HEK293T (cell line): ENCODE data around the gene MYO16.

Experiments used
- CTCF ChIA-PET: fragments of 350-600 bp; formaldehyde crosslinking; extraction: SDS; loops from one replicate; lab custom pipeline; 2021; ENCODE audit warnings: antibody characterized with exemption, inconsistent platforms; lab: Yijun Ruan, JAX
- POLR2A ChIA-PET: fragments of 350-600 bp; formaldehyde crosslinking; extraction: SDS; loops from one replicate; lab custom pipeline; 2020; ENCODE audit warnings: antibody characterized with exemption, inconsistent platforms; lab: Yijun Ruan, JAX
- DNase-seq: peaks from one replicate; pipeline ENCODE4 v3.0.0; 2012; ENCODE audit warnings: mixed read lengths; ENCODE audit errors: extremely low spot score
- ARNT ChIP-seq: fragments of 450-650 bp; IDR thresholded peaks from 2 replicates; pipeline ENCODE4 v1.6.1; 2017; ENCODE audit warnings: mild to moderate bottlenecking
- BHLHE40 ChIP-seq: fragments of 450-650 bp; IDR thresholded peaks from 2 replicates; pipeline ENCODE4 v1.6.1; 2016; ENCODE audit warnings: mild to moderate bottlenecking, moderate library complexity, borderline replicate concordance
- CTBP1 ChIP-seq: fragments of 450-650 bp; IDR thresholded peaks from 2 replicates; pipeline ENCODE4 v1.6.1; 2016; ENCODE audit warnings: borderline replicate concordance
- ELF4 ChIP-seq: fragments of 450-650 bp; IDR thresholded peaks from 2 replicates; pipeline ENCODE4 v1.6.1; 2017; ENCODE audit warnings: antibody characterized with exemption
- FOXA1 ChIP-seq: fragments of 450-650 bp; IDR thresholded peaks from 2 replicates; pipeline ENCODE4 v1.6.1; 2016; ENCODE audit warnings: mild to moderate bottlenecking
- FOXK2 ChIP-seq: fragments of 450-650 bp; IDR thresholded peaks from 2 replicates; pipeline ENCODE4 v1.6.1; 2016; ENCODE audit warnings: mild to moderate bottlenecking
- FOXM1 ChIP-seq: fragments of 450-650 bp; IDR thresholded peaks from 2 replicates; pipeline ENCODE4 v1.6.1; 2017; ENCODE audit warnings: mild to moderate bottlenecking, borderline replicate concordance
- HDGF ChIP-seq: fragments of 450-650 bp; IDR thresholded peaks from 2 replicates; pipeline ENCODE4 v1.6.1; 2017; ENCODE audit warnings: antibody characterized with exemption, borderline replicate concordance
- L3MBTL2 ChIP-seq: fragments of 450-650 bp; conservative IDR thresholded peaks from 2 replicates; pipeline ENCODE4 v1.6.1; 2016; ENCODE audit warnings: mild to moderate bottlenecking
- LEF1 ChIP-seq: fragments of 450-650 bp; IDR thresholded peaks from 2 replicates; pipeline ENCODE4 v1.6.1; 2017; ENCODE audit warnings: mild to moderate bottlenecking, borderline replicate concordance
- NFRKB ChIP-seq: fragments of 450-650 bp; IDR thresholded peaks from 2 replicates; pipeline ENCODE4 v1.6.1; 2016; ENCODE audit warnings: mild to moderate bottlenecking, moderate library complexity
- PKNOX1 ChIP-seq: fragments of 450-650 bp; IDR thresholded peaks from 2 replicates; pipeline ENCODE4 v1.6.1; 2016
- SP1 ChIP-seq: fragments of 450-650 bp; IDR thresholded peaks from 2 replicates; pipeline ENCODE4 v1.6.1; 2017
- SUZ12 ChIP-seq: fragments of 450-650 bp; IDR thresholded peaks from 2 replicates; pipeline ENCODE4 v1.6.1; 2016; ENCODE audit warnings: mild to moderate bottlenecking
- TARDBP ChIP-seq: fragments of 450-650 bp; IDR thresholded peaks from 2 replicates; pipeline ENCODE4 v1.6.1; 2016
- ZNF384 ChIP-seq: fragments of 450-650 bp; IDR thresholded peaks from 2 replicates; pipeline ENCODE4 v1.6.1; 2016

MYO16 gene

GRCh38 chr13:109093998-109094397 lies 464.6 kb downstream of the MYO16 start:
- ChIA-PET POLR2A (no interaction called here), CTCF (no interaction called here)
- TF ChIP-seq BHLHE40: no peak
- no peak for TF ChIP-seq SP1
- TF ChIP-seq SUZ12: no peak
- TF ChIP-seq L3MBTL2: no peak
- TF ChIP-seq ZNF384: no peak
- TF ChIP-seq FOXM1: no peak
- TF ChIP-seq HDGF: no peak
- TF ChIP-seq CTBP1: no peak
- no peak for TF ChIP-seq NFRKB
- no peak for TF ChIP-seq TARDBP
- no peak for DNase-seq

DNA sequence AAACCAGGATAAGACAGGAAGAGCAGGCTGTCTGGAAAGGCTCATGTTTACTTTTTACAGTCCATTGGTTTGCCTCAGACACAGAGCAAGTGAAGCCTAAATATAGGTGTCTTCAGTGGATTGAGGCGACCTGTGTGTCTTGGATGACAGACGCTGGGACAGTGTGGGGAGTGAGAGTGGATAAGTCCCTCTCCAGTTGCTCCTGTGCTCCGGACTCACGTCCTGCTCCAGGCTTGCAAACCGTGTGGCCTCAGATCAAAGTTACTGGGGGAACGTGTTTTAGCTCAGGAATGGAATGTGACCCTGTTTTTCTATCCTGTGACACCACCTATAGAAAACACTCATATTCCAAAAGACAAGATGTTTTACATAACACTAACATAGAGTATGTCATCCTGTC lies 465.7 kb downstream of the MYO16 start:
- DNase-seq: no peak
- ChIA-PET POLR2A (no interaction called here), CTCF (no interaction called here)
- TF ChIP-seq BHLHE40: no peak
- no peak for TF ChIP-seq FOXK2
- TF ChIP-seq ZNF384: no peak
- no peak for TF ChIP-seq SUZ12
- TF ChIP-seq L3MBTL2: no peak
- TF ChIP-seq ELF4: no peak
- TF ChIP-seq CTBP1: no peak
- TF ChIP-seq FOXA1: no peak
- no peak for TF ChIP-seq SP1
- TF ChIP-seq LEF1: no peak
- no peak for TF ChIP-seq HDGF
- no peak for TF ChIP-seq PKNOX1
- no peak for TF ChIP-seq TARDBP
- no peak for TF ChIP-seq FOXM1
- TF ChIP-seq NFRKB: no peak
- TF ChIP-seq ARNT: no peak

DNA sequence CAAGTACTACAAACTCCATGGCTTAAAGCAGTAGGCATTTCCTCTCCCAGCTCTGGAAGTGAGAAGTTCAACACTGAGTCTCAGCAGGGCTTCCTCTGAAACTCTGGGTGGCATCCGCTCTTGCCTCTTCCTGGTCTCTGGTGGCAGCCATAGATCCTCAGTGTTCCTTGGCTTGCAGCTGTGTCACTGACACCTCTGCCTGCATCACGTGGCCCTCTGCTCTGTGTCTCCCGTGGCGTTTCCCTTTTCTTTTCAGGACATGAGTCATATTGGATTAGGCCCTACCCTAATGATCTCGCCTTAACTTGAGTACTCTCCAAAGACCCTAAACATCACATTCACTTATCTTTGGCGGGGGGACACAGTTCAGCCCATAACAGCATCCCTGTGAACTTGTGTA lies 466.7 kb downstream of the MYO16 start:
- TF ChIP-seq SP1 (no peak), HDGF (no peak), SUZ12 (no peak), ZNF384 (no peak), ARNT (no peak), ELF4 (no peak), PKNOX1 (no peak), FOXM1 (no peak), TARDBP (no peak), BHLHE40 (no peak), LEF1 (no peak), L3MBTL2 (no peak), CTBP1 (no peak), FOXK2 (no peak), NFRKB (no peak), FOXA1 (no peak)
- CTCF ChIA-PET: no interaction called here
- POLR2A ChIA-PET: no interaction called here
- no peak for DNase-seq

DNA sequence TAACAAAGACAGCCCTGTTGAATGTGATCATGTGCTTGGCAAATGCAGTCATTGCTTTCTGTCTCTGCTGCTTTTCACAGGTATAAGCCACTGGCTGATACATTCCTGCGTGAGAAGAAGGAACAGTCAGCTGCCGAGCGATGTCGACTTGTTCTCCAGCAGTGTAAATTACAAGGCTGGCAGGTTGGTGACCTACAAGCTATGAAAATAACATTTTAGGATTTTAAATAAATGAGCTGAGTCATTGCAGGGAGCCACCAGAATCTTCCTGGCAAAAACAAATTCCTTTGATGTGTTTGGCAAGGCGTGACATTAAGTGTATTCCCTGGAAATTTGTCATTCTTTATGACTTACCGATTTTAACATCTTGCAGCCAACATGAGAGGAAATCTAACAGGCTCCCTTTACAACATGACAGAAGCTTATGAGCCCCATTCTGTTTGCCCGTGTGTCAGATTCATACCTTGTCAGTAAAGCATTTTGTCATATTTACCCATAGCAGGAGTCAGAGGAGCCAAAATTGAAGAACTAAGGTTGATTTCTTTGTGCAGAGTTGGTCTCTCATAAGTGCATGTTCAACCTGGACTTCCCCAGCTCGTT lies 471.4 kb downstream of the MYO16 start:
- DNase-seq: no peak
- ChIA-PET CTCF (no interaction called here), POLR2A (no interaction called here)
- TF ChIP-seq PKNOX1 (no peak), HDGF (no peak), FOXA1 (no peak), NFRKB (no peak), FOXK2 (no peak), BHLHE40 (no peak), ARNT (no peak), SP1 (no peak), CTBP1 (no peak), FOXM1 (no peak), LEF1 (no peak), ZNF384 (no peak), SUZ12 (no peak), L3MBTL2 (no peak), TARDBP (no peak), ELF4 (no peak)

GRCh38 chr13:109101550-109102144 lies 472.2 kb downstream of the MYO16 start:
- ChIA-PET CTCF (no interaction called here), POLR2A (no interaction called here)
- TF ChIP-seq HDGF (no peak), CTBP1 (no peak), ARNT (no peak), SP1 (no peak), ZNF384 (no peak), NFRKB (no peak), FOXK2 (no peak), TARDBP (no peak), BHLHE40 (no peak)
- DNase-seq: no peak

GRCh38 chr13:109105899-109106298 lies 476.5 kb downstream of the MYO16 start:
- ChIA-PET CTCF (no interaction called here), POLR2A (no interaction called here)
- no peak for DNase-seq
- no peak for TF ChIP-seq LEF1
- no peak for TF ChIP-seq FOXK2
- TF ChIP-seq HDGF: no peak
- no peak for TF ChIP-seq L3MBTL2
- TF ChIP-seq TARDBP: no peak
- TF ChIP-seq FOXA1: no peak
